ENCODE measurements around the gene IFITM5.
"Not testable (repeated sequence)": the region's sequence is repeated elsewhere in the genome, so short reads cannot be mapped to it uniquely, and the experiment has no call there.

The IFITM5 gene

GRCh38 chr11:293852-294661 lies 5.3 kb downstream of the IFITM5 start:
- DNase-seq = no peak

GRCh38 chr11:293271-293851 lies 6.0 kb downstream of the IFITM5 start:
- DNase-seq = no peak

- no peak for DNase-seq
Observed at GRCh38 chr11:292211-293121, 6.9 kb downstream of the IFITM5 start.

GRCh38 chr11:291281-292210 lies 7.8 kb downstream of the IFITM5 start:
- DNase-seq = no peak

GRCh38 chr11:290621-291231 lies 8.6 kb downstream of the IFITM5 start:
- DNase-seq = no peak

- DNase-seq = no peak
Observed at GRCh38 chr11:289712-290620, 9.4 kb downstream of the IFITM5 start.

- DNase-seq = no peak
Observed at GRCh38 chr11:289398-289711, 10.0 kb downstream of the IFITM5 start.

- no peak for DNase-seq
Observed at GRCh38 chr11:288478-289397, 10.6 kb downstream of the IFITM5 start, which contains the start of gene PGGHG. Gene PGGHG, plus strand, starts transcription at chr11:289126. Its CDS starts 691 bp downstream, at chr11:289817.

- no peak for DNase-seq
Observed at GRCh38 chr11:287821-288477, 11.4 kb downstream of the IFITM5 start.

GRCh38 chr11:286977-287820 lies 12.1 kb downstream of the IFITM5 start:
- DNase-seq = not testable (repeated sequence)

- DNase-seq = no peak
Observed at GRCh38 chr11:285894-286220, 13.5 kb downstream of the IFITM5 start.

GRCh38 chr11:285021-285893 lies 14.1 kb downstream of the IFITM5 start:
- DNase-seq = no peak

GRCh38 chr11:284105-285020 lies 15.0 kb downstream of the IFITM5 start:
- DNase-seq = no peak

- no peak for DNase-seq
Observed at GRCh38 chr11:283405-284104, 15.8 kb downstream of the IFITM5 start.

- DNase-seq = no peak
Observed at GRCh38 chr11:282630-283360, 16.5 kb downstream of the IFITM5 start.

All from SIG-M5 (cell line).